T-helper 1 cell (primary cell): ENCODE data around the gene VCAN.

Experiments
- DNase-seq, 5 donors: peaks; one replicate each; pipeline ENCODE4 v3.0.0-alpha.2; 2012 to 2020

Gene VCAN

GRCh38 chr5:83498585-83498984 is 27.0 kb downstream of the VCAN start:
- no peak for DNase-seq

- DNase-seq, result no peak
These were observed 32.1 kb downstream of the VCAN start for GRCh38 chr5:83503662-83504061.

GRCh38 chr5:83507431-83507830 is 35.9 kb downstream of the VCAN start:
- DNase-seq, result no peak

- no peak for DNase-seq
These were observed 38.0 kb downstream of the VCAN start for GRCh38 chr5:83509540-83509939.

GRCh38 chr5:83510260-83510659 is 38.7 kb downstream of the VCAN start:
- DNase-seq, result no peak

- DNase-seq, result no peak
These were observed 40.7 kb downstream of the VCAN start for GRCh38 chr5:83512061-83512745.

GRCh38 chr5:83513081-83513480 is 41.5 kb downstream of the VCAN start:
- DNase-seq, result no peak

GRCh38 chr5:83513491-83513890 is 41.9 kb downstream of the VCAN start:
- DNase-seq, result no peak

GRCh38 chr5:83516377-83516776 is 44.8 kb downstream of the VCAN start:
- DNase-seq, result no peak

- DNase-seq, result no peak
These were observed 45.6 kb downstream of the VCAN start for GRCh38 chr5:83517072-83517687.

- DNase-seq, result no peak
These were observed 46.1 kb downstream of the VCAN start for GRCh38 chr5:83517688-83518085.

GRCh38 chr5:83518319-83519061 is 46.9 kb downstream of the VCAN start:
- no peak for DNase-seq

- DNase-seq, result no peak
These were observed 50.9 kb downstream of the VCAN start for GRCh38 chr5:83522446-83522845.

GRCh38 chr5:83523929-83524328 is 52.4 kb downstream of the VCAN start:
- DNase-seq, result no peak

GRCh38 chr5:83524345-83524744 is 52.8 kb downstream of the VCAN start:
- DNase-seq, result no peak

- DNase-seq, result no peak
These were observed 53.4 kb downstream of the VCAN start for GRCh38 chr5:83524991-83525390.

- no peak for DNase-seq
These were observed 54.7 kb downstream of the VCAN start for GRCh38 chr5:83526289-83526688.

- no peak for DNase-seq
These were observed 55.7 kb downstream of the VCAN start for GRCh38 chr5:83527221-83527620.

- no peak for DNase-seq
These were observed 56.3 kb downstream of the VCAN start for GRCh38 chr5:83527722-83528438.

GRCh38 chr5:83528439-83528769 is 56.9 kb downstream of the VCAN start:
- no peak for DNase-seq

- DNase-seq, result no peak
These were observed 58.6 kb downstream of the VCAN start for GRCh38 chr5:83530193-83530592.

- DNase-seq, result no peak
These were observed 60.1 kb downstream of the VCAN start for GRCh38 chr5:83531661-83532060.

GRCh38 chr5:83538786-83539462 is 67.4 kb downstream of the VCAN start:
- peak in 1 of 5 donors; percentile 3 for DNase-seq
